Medulla oblongata (tissue), 1 donor: Measurements from ENCODE around the gene SPEG.

Experiments
- DNase-seq: peaks from one replicate; pipeline ENCODE4 v3.0.0-alpha.2; 2015; ENCODE audit errors: extremely low spot score

SPEG gene

GRCh38 chr2:219461669-219462068, 27.0 kb downstream of the SPEG start:
- no peak for DNase-seq

- no peak for DNase-seq
These were observed 27.7 kb downstream of the SPEG start for GRCh38 chr2:219462349-219462748.

- no peak for DNase-seq
These were observed 29.8 kb downstream of the SPEG start for GRCh38 chr2:219464286-219465032.

GRCh38 chr2:219465659-219466561, 31.3 kb downstream of the SPEG start:
- DNase-seq, result no peak

GRCh38 chr2:219466816-219467735, 32.4 kb downstream of the SPEG start:
- DNase-seq, result no peak

GRCh38 chr2:219467736-219468075, 33.1 kb downstream of the SPEG start:
- DNase-seq, result no peak

GRCh38 chr2:219468410-219469185, 34.0 kb downstream of the SPEG start:
- no peak for DNase-seq

- DNase-seq, result no peak
These were observed 34.6 kb downstream of the SPEG start for GRCh38 chr2:219469186-219469724.

GRCh38 chr2:219470429-219470828, 35.8 kb downstream of the SPEG start:
- DNase-seq, result no peak

GRCh38 chr2:219471476-219472371, 37.1 kb downstream of the SPEG start:
- no peak for DNase-seq

GRCh38 chr2:219472629-219473187, 38.1 kb downstream of the SPEG start:
- DNase-seq, result no peak

- DNase-seq, result no peak
These were observed 38.9 kb downstream of the SPEG start for GRCh38 chr2:219473511-219473910.

GRCh38 chr2:219474285-219475060, 39.8 kb downstream of the SPEG start:
- DNase-seq, result no peak

GRCh38 chr2:219475278-219475677, 40.6 kb downstream of the SPEG start:
- DNase-seq, result no peak

GRCh38 chr2:219475697-219476651, 41.3 kb downstream of the SPEG start:
- peak; percentile 58 for DNase-seq

- DNase-seq, result no peak
These were observed 42.1 kb downstream of the SPEG start for GRCh38 chr2:219476652-219477151.

- DNase-seq, result no peak
These were observed 42.5 kb downstream of the SPEG start for GRCh38 chr2:219477179-219477578.
